Activated T-helper 1 cell treated with anti-CD3 and anti-CD28 coated beads, Interleukin-12 subunit alpha, Interleukin-12 subunit beta, Interleukin-2, Interleukin-4 antibody, amounts not matched to agents 30 ng/mL and 10 ng/mL and 1 ng/mL, durations not matched to agents 14 hours and 24 hours and 36 hours (primary cell): ENCODE results near the gene TBC1D22A. TPM values are rescaled to one million over a fixed set of nuclear protein-coding genes. Genes with fewer than 3 reads are reported as not detected.
"Not testable (repeated sequence)": the region's sequence is repeated elsewhere in the genome, so short reads cannot be mapped to it uniquely, and the experiment has no call there.

Experiments used
- DNase-seq: peaks from one replicate; pipeline ENCODE4 v3.0.0; 2021; ENCODE audit warnings: low spot score
- H3K27ac Mint-ChIP-seq: one replicate; pipeline ENCODE4 v1.8.0; 2021; ENCODE audit warnings: mild to moderate bottlenecking, mixed read lengths
- H3K27me3 Mint-ChIP-seq: one replicate; pipeline ENCODE4 v1.8.0; 2022; ENCODE audit warnings: mild to moderate bottlenecking, moderate library complexity, mixed read lengths; ENCODE audit not compliant: insufficient read depth
- H3K36me3 Mint-ChIP-seq: one replicate; pipeline ENCODE4 v1.8.0; 2021; ENCODE audit warnings: low read depth, mixed read lengths
- H3K4me1 Mint-ChIP-seq: one replicate; pipeline ENCODE4 v1.8.0; 2021; ENCODE audit warnings: low read depth, mixed read lengths
- H3K4me3 Mint-ChIP-seq: one replicate; pipeline ENCODE4 v1.8.0; 2021; ENCODE audit warnings: mild to moderate bottlenecking, moderate library complexity, mixed read lengths
- H3K9me3 Mint-ChIP-seq: one replicate; pipeline ENCODE4 v1.8.0; 2021; ENCODE audit warnings: mixed read lengths
- intact Hi-C: fragments of 100-400 bp; cut with micrococcal nuclease; formaldehyde crosslinking; loops from one replicate; pipeline ENCODE4 v1.15.1; 2024
- total RNA-seq: library from RNA; stranded (reverse); gene quantifications from 2 replicates; pipeline ENCODE4 v1.2.3, GENCODE V29; 2022

TBC1D22A gene
- total RNA-seq, 1 donor from 2014 or later: 42.4 TPM

- no peak for DNase-seq
- Mint-ChIP-seq H3K27me3 (no peaks in the 10 kb centered on the region), H3K4me3 (no peak overlapping the region), H3K4me1 (peaks cover 4% of the 10 kb centered on the region), H3K27ac (no peak overlapping the region), H3K9me3 (no peaks in the 10 kb centered on the region), H3K36me3 (peaks cover 2% of the 10 kb centered on the region)
- intact Hi-C loops: no loop called here
Measured at GRCh38 chr22:47129902-47130635, 367.6 kb downstream of the TBC1D22A start.

- DNase-seq: no peak
- Mint-ChIP-seq H3K4me3 (no peak overlapping the region), H3K27me3 (no peaks in the 10 kb centered on the region), H3K9me3 (no peaks in the 10 kb centered on the region), H3K36me3 (peaks cover 2% of the 10 kb centered on the region), H3K4me1 (peaks cover 4% of the 10 kb centered on the region), H3K27ac (no peak overlapping the region)
- intact Hi-C loops: no loop called here
Measured at GRCh38 chr22:47130883-47131631, 368.6 kb downstream of the TBC1D22A start.

- no peak overlapping the region for H3K27ac Mint-ChIP-seq
- no peak overlapping the region for H3K4me3 Mint-ChIP-seq
- no peak for DNase-seq
- peaks cover 4% of the 10 kb centered on the region for H3K4me1 Mint-ChIP-seq
- no peaks in the 10 kb centered on the region for H3K9me3 Mint-ChIP-seq
- H3K36me3 Mint-ChIP-seq: peaks cover 2% of the 10 kb centered on the region
- intact Hi-C loops: no loop called here
- H3K27me3 Mint-ChIP-seq: no peaks in the 10 kb centered on the region
Measured at GRCh38 chr22:47131632-47132427, 369.4 kb downstream of the TBC1D22A start.

- H3K4me1 Mint-ChIP-seq: peaks cover 4% of the 10 kb centered on the region
- H3K4me3 Mint-ChIP-seq: no peak overlapping the region
- H3K36me3 Mint-ChIP-seq: peaks cover 2% of the 10 kb centered on the region
- no peak overlapping the region for H3K27ac Mint-ChIP-seq
- no peaks in the 10 kb centered on the region for H3K27me3 Mint-ChIP-seq
- H3K9me3 Mint-ChIP-seq: no peaks in the 10 kb centered on the region
- intact Hi-C loops: no loop called here
- DNase-seq: no peak
Measured at GRCh38 chr22:47132428-47132825, 370.0 kb downstream of the TBC1D22A start.

- DNase-seq: no peak
- intact Hi-C loops: no loop called here
- Mint-ChIP-seq H3K4me3 (no peak overlapping the region), H3K27ac (no peak overlapping the region), H3K27me3 (no peaks in the 10 kb centered on the region), H3K36me3 (peaks cover 2% of the 10 kb centered on the region), H3K4me1 (peaks cover 4% of the 10 kb centered on the region), H3K9me3 (no peaks in the 10 kb centered on the region)
Measured at GRCh38 chr22:47133061-47133969, 370.9 kb downstream of the TBC1D22A start.

- intact Hi-C loops: no loop called here
- H3K9me3 Mint-ChIP-seq: no peaks in the 10 kb centered on the region
- no peak overlapping the region for H3K27ac Mint-ChIP-seq
- H3K4me1 Mint-ChIP-seq: peaks cover 4% of the 10 kb centered on the region
- no peak for DNase-seq
- H3K4me3 Mint-ChIP-seq: no peak overlapping the region
- peaks cover 4% of the 10 kb centered on the region for H3K36me3 Mint-ChIP-seq
- H3K27me3 Mint-ChIP-seq: no peaks in the 10 kb centered on the region
Measured at GRCh38 chr22:47134222-47134621, 371.8 kb downstream of the TBC1D22A start.

- intact Hi-C loops: no loop called here
Measured at GRCh38 chr22:47135338-47135737, 372.9 kb downstream of the TBC1D22A start.

GRCh38 chr22:47136050-47136449 lies 373.6 kb downstream of the TBC1D22A start:
- Mint-ChIP-seq H3K27ac (no peak overlapping the region), H3K4me1 (no peaks in the 10 kb centered on the region), H3K9me3 (no peaks in the 10 kb centered on the region), H3K36me3 (peaks cover 2% of the 10 kb centered on the region), H3K4me3 (no peak overlapping the region), H3K27me3 (no peaks in the 10 kb centered on the region)
- no peak for DNase-seq
- intact Hi-C loops: no loop called here

More at GRCh38 chr22:47135338-47135737, 372.9 kb downstream of the TBC1D22A start:
- Mint-ChIP-seq H3K27ac (no peak overlapping the region), H3K4me1 (no peaks in the 10 kb centered on the region), H3K4me3 (no peak overlapping the region), H3K9me3 (no peaks in the 10 kb centered on the region), H3K36me3 (peaks cover 2% of the 10 kb centered on the region), H3K27me3 (no peaks in the 10 kb centered on the region)
- no peak for DNase-seq

GRCh38 chr22:47136671-47137070 lies 374.2 kb downstream of the TBC1D22A start:
- H3K27ac Mint-ChIP-seq: no peak overlapping the region
- no peaks in the 10 kb centered on the region for H3K9me3 Mint-ChIP-seq
- H3K27me3 Mint-ChIP-seq: no peaks in the 10 kb centered on the region
- intact Hi-C loops: no loop called here
- peaks cover 2% of the 10 kb centered on the region for H3K36me3 Mint-ChIP-seq
- H3K4me1 Mint-ChIP-seq: no peaks in the 10 kb centered on the region
- no peak overlapping the region for H3K4me3 Mint-ChIP-seq
- no peak for DNase-seq

GRCh38 chr22:47139013-47139789 lies 376.8 kb downstream of the TBC1D22A start:
- intact Hi-C loops: no loop called here
- H3K36me3 Mint-ChIP-seq: peaks cover 2% of the 10 kb centered on the region
- H3K4me1 Mint-ChIP-seq: no peaks in the 10 kb centered on the region
- no peak for DNase-seq
- no peaks in the 10 kb centered on the region for H3K9me3 Mint-ChIP-seq
- no peak overlapping the region for H3K4me3 Mint-ChIP-seq
- H3K27me3 Mint-ChIP-seq: no peaks in the 10 kb centered on the region
- no peak overlapping the region for H3K27ac Mint-ChIP-seq

GRCh38 chr22:47139790-47140119 lies 377.3 kb downstream of the TBC1D22A start:
- Mint-ChIP-seq H3K9me3 (no peaks in the 10 kb centered on the region), H3K36me3 (peaks cover 2% of the 10 kb centered on the region), H3K27me3 (no peaks in the 10 kb centered on the region), H3K4me1 (no peaks in the 10 kb centered on the region), H3K4me3 (no peak overlapping the region), H3K27ac (no peak overlapping the region)
- no peak for DNase-seq
- intact Hi-C loops: no loop called here

GRCh38 chr22:47140975-47141374 lies 378.5 kb downstream of the TBC1D22A start:
- not testable (repeated sequence) for H3K4me3 Mint-ChIP-seq, H3K36me3 Mint-ChIP-seq

More at GRCh38 chr22:47140975-47141374, 378.5 kb downstream of the TBC1D22A start:
- DNase-seq, H3K27me3 Mint-ChIP-seq, H3K4me1 Mint-ChIP-seq, intact Hi-C loops, H3K27ac Mint-ChIP-seq, H3K9me3 Mint-ChIP-seq: not testable (repeated sequence)
